ENCODE data around the gene TEKTIP1. TPM values are rescaled to one million over a fixed set of nuclear protein-coding genes. Genes with fewer than 3 reads are reported as not detected.
A peak's percentile ranks its signal among the peaks of the same experiment; 100 is the strongest.

TEKTIP1 gene
- total RNA-seq, 1 donor from 2014 or later: 0.73 TPM

DNA sequence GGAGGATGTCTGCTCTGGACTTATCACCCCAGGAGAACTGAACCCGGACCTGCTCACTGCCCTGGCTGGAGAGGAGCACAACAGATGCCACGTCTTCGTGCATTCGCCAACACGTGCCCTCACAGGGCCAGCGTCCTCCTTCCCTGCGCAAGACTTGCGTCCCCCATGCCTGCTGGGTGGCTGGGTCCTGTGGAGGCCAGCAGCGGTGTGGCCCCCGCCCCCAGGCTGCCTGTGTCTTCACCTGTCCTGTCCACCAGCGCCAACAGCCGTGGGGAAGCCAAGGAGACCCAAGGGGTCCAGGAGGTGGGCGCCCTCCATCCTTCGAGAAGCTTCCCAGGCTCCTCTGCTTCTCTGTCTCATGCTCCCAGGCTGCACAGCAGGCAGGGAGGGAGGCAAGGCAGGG, 3.4 kb upstream of the TEKTIP1 start:
- no peak for DNase-seq (ENCODE audit: extremely low spot score, unreplicated experiment)
- TF ChIP-seq, protein P1, sequence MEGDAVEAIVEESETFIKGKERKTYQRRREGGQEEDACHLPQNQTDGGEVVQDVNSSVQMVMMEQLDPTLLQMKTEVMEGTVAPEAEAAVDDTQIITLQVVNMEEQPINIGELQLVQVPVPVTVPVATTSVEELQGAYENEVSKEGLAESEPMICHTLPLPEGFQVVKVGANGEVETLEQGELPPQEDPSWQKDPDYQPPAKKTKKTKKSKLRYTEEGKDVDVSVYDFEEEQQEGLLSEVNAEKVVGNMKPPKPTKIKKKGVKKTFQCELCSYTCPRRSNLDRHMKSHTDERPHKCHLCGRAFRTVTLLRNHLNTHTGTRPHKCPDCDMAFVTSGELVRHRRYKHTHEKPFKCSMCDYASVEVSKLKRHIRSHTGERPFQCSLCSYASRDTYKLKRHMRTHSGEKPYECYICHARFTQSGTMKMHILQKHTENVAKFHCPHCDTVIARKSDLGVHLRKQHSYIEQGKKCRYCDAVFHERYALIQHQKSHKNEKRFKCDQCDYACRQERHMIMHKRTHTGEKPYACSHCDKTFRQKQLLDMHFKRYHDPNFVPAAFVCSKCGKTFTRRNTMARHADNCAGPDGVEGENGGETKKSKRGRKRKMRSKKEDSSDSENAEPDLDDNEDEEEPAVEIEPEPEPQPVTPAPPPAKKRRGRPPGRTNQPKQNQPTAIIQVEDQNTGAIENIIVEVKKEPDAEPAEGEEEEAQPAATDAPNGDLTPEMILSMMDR (IDR thresholded peaks at IDR 0.05): no peak
- H3K9me3 Mint-ChIP-seq (ENCODE audit: unreplicated experiment): no peaks in the 10 kb centered on the region
- no peak overlapping the region for H3K4me3 Mint-ChIP-seq (ENCODE audit: unreplicated experiment)
- no peak overlapping the region for H3K27ac Mint-ChIP-seq (ENCODE audit: unreplicated experiment)
- no peaks in the 10 kb centered on the region for H3K27me3 Mint-ChIP-seq (ENCODE audit: unreplicated experiment)
- H3K4me1 Mint-ChIP-seq (ENCODE audit: unreplicated experiment): peaks cover 9% of the 10 kb centered on the region
- peaks cover 29% of the 10 kb centered on the region for H3K36me3 Mint-ChIP-seq (ENCODE audit: unreplicated experiment)

DNA sequence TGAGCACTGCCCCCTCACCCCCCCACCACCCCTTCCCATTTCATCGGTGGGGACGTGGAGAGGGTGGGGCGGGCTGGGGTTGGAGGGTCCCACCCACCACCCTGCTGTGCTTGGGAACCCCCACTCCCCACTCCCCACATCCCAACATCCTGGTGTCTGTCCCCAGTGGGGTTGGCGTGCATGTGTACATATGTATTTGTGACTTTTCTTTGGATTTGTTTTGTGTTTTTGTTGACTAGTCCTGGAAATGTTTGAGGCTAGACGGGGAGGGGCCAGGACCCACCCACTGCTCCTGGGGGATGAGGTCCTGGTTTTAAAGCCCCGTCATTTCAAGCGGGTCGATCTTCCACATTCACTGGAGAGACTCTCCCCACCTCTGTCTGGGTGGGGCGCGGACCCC, 3.0 kb upstream of the TEKTIP1 start:
- TF ChIP-seq, protein P1 (IDR thresholded peaks at IDR 0.05): no peak
- no peak for DNase-seq (ENCODE audit: extremely low spot score, unreplicated experiment)
- no peaks in the 10 kb centered on the region for H3K9me3 Mint-ChIP-seq (ENCODE audit: unreplicated experiment)
- no peak overlapping the region for H3K4me3 Mint-ChIP-seq (ENCODE audit: unreplicated experiment)
- peaks cover 29% of the 10 kb centered on the region for H3K36me3 Mint-ChIP-seq (ENCODE audit: unreplicated experiment)
- peaks cover 9% of the 10 kb centered on the region for H3K4me1 Mint-ChIP-seq (ENCODE audit: unreplicated experiment)
- no peaks in the 10 kb centered on the region for H3K27me3 Mint-ChIP-seq (ENCODE audit: unreplicated experiment)
- H3K27ac Mint-ChIP-seq (ENCODE audit: unreplicated experiment): no peak overlapping the region

DNA sequence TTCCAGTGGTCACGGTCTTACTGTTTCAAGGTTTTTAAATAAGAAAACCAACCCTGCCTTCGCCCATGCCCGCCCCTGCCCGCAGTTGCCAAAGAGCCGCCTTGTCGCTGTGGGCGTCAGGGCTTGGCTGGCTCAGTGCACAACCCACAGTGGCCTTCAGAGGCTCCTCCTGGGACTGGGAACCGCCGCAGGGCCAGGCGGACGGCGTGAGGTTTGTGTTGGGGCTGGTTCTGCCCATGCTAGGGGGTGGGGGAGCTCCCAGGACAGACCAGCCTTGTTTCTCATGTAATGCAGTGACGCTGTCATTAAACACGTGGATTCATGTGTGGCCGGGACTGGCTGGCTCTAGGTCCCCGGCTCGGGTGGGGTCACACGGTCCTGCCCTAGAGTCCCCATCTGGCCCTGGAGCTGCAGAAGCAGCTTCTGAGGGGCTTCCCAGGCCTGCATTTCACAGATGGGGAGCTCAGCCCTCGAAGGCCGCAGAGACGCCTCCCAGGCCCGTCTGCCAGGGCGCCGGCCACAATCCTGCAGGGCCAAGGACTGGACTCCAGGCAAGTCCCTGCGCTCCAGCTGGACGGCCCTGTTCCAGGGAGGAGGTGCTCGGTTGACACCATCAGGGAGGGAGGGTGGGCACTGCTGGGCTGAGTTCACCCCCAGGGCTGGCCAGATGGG, 2.4 kb upstream of the TEKTIP1 start:
- TF ChIP-seq, protein P1 (IDR thresholded peaks at IDR 0.05): no peak
- no peaks in the 10 kb centered on the region for H3K27me3 Mint-ChIP-seq (ENCODE audit: unreplicated experiment)
- no peaks in the 10 kb centered on the region for H3K9me3 Mint-ChIP-seq (ENCODE audit: unreplicated experiment)
- no peak for DNase-seq (ENCODE audit: extremely low spot score, unreplicated experiment)
- no peak overlapping the region for H3K4me3 Mint-ChIP-seq (ENCODE audit: unreplicated experiment)
- H3K27ac Mint-ChIP-seq (ENCODE audit: unreplicated experiment): no peak overlapping the region
- H3K4me1 Mint-ChIP-seq (ENCODE audit: unreplicated experiment): peaks cover 9% of the 10 kb centered on the region
- H3K36me3 Mint-ChIP-seq (ENCODE audit: unreplicated experiment): peaks cover 23% of the 10 kb centered on the region

DNA sequence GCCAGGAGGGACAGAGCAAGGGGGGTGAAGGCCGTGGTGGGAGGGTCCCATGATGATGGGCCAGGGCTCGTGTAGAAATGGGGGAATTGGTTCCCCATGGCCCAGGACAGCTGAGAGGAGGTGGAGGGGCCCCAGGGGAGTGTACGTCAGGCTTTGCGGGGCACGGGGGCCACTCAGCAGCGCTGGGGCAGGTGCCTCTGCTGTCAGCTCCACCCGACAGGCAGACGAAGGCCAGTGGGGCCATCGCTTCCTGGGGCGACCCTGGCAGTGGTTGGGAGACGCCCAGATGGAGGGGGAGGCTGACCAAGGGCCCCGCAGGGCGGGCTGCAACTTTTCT, 1.9 kb upstream of the TEKTIP1 start:
- peaks cover 9% of the 10 kb centered on the region for H3K4me1 Mint-ChIP-seq (ENCODE audit: unreplicated experiment)
- peaks cover 23% of the 10 kb centered on the region for H3K36me3 Mint-ChIP-seq (ENCODE audit: unreplicated experiment)
- H3K27ac Mint-ChIP-seq (ENCODE audit: unreplicated experiment): no peak overlapping the region
- no peak for DNase-seq (ENCODE audit: extremely low spot score, unreplicated experiment)
- H3K4me3 Mint-ChIP-seq (ENCODE audit: unreplicated experiment): no peak overlapping the region
- H3K9me3 Mint-ChIP-seq (ENCODE audit: unreplicated experiment): no peaks in the 10 kb centered on the region
- TF ChIP-seq, protein P1 (IDR thresholded peaks at IDR 0.05): no peak
- no peaks in the 10 kb centered on the region for H3K27me3 Mint-ChIP-seq (ENCODE audit: unreplicated experiment)

DNA sequence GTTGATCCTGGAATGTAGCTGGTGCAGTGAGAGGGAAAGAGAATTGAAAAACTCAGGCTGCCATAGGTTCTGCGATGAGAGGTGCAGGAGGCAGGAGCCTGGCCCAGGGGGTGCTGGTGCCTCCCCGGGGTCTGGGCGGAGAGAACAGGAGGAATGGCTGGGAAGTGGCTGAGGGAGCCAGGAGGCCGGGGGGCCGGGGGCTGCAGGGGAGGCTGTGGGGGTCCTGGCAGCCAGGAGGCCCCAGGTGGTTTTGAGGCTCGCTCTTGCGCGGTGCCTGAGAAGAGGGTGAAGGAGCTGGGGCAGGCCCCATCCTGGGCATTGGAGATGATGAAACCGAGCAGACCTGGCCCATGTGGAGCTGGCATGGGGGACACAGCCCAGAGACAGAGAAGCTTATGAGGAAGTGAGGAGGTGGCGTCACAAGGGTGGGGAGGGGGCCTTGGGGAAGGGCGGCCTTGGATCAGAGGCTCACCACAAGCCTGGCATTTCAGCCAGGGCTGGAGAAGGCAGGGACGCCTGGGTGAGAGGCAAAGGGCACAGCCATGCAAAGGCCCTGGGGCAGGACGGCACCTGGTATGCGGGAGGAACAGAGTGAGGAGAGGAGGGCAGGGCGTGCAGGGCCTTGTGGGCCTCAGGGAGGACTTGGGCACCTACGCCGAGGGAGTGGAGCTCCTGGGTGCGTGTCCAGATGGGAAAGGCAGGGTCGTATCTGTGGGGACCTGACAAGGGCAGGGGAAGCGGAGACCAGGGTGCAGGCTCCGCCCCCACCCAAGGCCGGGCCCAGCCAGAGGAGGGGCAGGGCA, 1.3 kb upstream of the TEKTIP1 start:
- Mint-ChIP-seq H3K36me3 (ENCODE audit: unreplicated experiment) (peaks cover 20% of the 10 kb centered on the region), H3K4me1 (ENCODE audit: unreplicated experiment) (peaks cover 9% of the 10 kb centered on the region), H3K9me3 (ENCODE audit: unreplicated experiment) (no peaks in the 10 kb centered on the region), H3K27me3 (ENCODE audit: unreplicated experiment) (no peaks in the 10 kb centered on the region), H3K27ac (ENCODE audit: unreplicated experiment) (peak overlapping the region; percentile 23), H3K4me3 (ENCODE audit: unreplicated experiment) (no peak overlapping the region)
- DNase-seq (ENCODE audit: extremely low spot score, unreplicated experiment): no peak
- TF ChIP-seq, protein P1 (IDR thresholded peaks at IDR 0.05): no peak

Measured in osteocyte (in vitro differentiated cells).